OCI-LY1 (cell line): ENCODE measurements around the gene TRPM3.

Experiments used
- CTCF ChIP-seq: fragments of 200-600 bp; sonication (generic), shearing (Covaris generic); IDR thresholded peaks from 2 replicates; pipeline ENCODE4 v1.5.1; 2017; ENCODE audit warnings: mild to moderate bottlenecking, antibody characterized with exemption, low read length, moderate library complexity, mixed read lengths
- EZH2 ChIP-seq: fragments of 200-600 bp; sonication (generic), shearing (Covaris generic); IDR thresholded peaks from 2 replicates; pipeline ENCODE4 v1.8.0; 2017; ENCODE audit warnings: borderline replicate concordance, mixed run types, mild to moderate bottlenecking, antibody characterized with exemption, low read length, moderate library complexity, mixed read lengths

GRCh38 chr9:70746316-70746715, 375.1 kb downstream of the TRPM3 start:
- no peak for TF ChIP-seq CTCF
- TF ChIP-seq EZH2 = no peak
